ENCODE results near the gene RAD51B. TPM values are rescaled to one million over a fixed set of nuclear protein-coding genes. Genes with fewer than 3 reads are reported as not detected.

RAD51B gene
- total RNA-seq, 4 donors from 2014 or later = 5.0 to 31.8 (median 20.6) TPM

DNA sequence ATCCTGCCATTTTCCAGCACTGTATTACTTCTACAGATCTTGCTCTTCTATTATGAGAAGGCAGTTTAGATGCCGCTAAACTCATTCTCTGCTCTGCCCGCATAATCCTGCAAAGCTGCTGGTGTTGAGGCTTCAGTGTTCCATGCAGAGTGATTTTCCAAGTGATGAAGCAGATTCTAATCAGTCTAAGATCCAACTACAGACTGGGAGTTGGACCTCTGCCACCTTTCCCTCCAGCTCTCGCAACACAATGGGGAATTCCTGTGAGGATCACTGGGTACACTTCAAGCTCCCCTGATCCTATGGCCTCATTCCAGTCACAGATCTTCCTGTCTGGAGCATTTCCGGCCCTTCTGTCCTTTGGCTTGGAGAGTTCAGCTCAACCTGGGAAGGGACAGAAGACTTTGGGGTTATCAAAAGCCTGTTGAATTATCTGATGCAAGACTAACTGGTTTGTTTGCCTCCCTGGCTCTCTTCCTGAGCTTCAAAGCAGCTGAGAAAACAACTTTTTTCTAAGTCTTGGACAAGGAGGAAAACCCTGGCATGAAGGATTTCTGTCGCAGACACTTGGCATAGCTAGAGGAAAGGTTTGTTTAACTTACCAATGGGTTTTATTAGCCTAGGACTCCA lies 639.4 kb downstream of the RAD51B start:
- TF ChIP-seq CTCF (IDR thresholded peaks at IDR 0.05) = no peak
- no peak for TF ChIP-seq POLR2A (IDR thresholded peaks at IDR 0.05)
- TF ChIP-seq EP300 (IDR thresholded peaks at IDR 0.05; ENCODE audit: low read depth) = no peak
- peak in 1 of 3 donors; percentile 24 for TF ChIP-seq POLR2AphosphoS5 (IDR thresholded peaks at IDR 0.05)
- Histone ChIP-seq H3K4me3 (no peak overlapping the region), H3K36me3 (no peaks in the 10 kb centered on the region), H3K27ac (peak overlapping the region; percentile 45 to 75 (median 58)), H3K27me3 (no peaks in the 10 kb centered on the region), H3K4me1 (peaks cover 10 to 27% (median 14%) of the 10 kb centered on the region in 4 donors), H3K9me3 (peaks cover 3 to 7% of the 10 kb centered on the region in 2 donors)
- 29 to 52% methylated on average over 3 to 5 of the region's 5 CpGs for WGBS, 2 donors (ENCODE audit: low coverage in 1 of 2)
- in situ Hi-C loops (cut with MboI; ENCODE audit: low pct_ligation_motif_present in 1 of 4, low pct_unique_long_range_greater_than_20kb in 1 of 4, low sequenced_read_pairs in 3 of 4) (no loop called here), intact Hi-C loops (cut with DNase I; ENCODE audit: low total_unique reads) (no loop called here)
- peak; percentile 49 for DNase-seq

- H3K36me3 ChIP-seq = no peaks in the 10 kb centered on the region
- no peak for DNase-seq
- no peak overlapping the region for H3K4me3 ChIP-seq
- intact Hi-C loops (cut with DNase I; ENCODE audit: low total_unique reads) = no loop called here
- peaks cover 0 to 5% of the 10 kb centered on the region in 2 donors for H3K9me3 ChIP-seq
- peak overlapping the region; percentile 45 to 75 (median 58) for H3K27ac ChIP-seq
- H3K4me1 ChIP-seq = peaks cover 10 to 27% (median 14%) of the 10 kb centered on the region in 4 donors
- H3K27me3 ChIP-seq = no peaks in the 10 kb centered on the region
- WGBS, 2 donors (ENCODE audit: low coverage in 1 of 2) = 7 to 54% methylated on average over 3 to 5 of the region's 5 CpGs
- no peak for TF ChIP-seq POLR2A (IDR thresholded peaks at IDR 0.05)
- in situ Hi-C loops (cut with MboI; ENCODE audit: low pct_ligation_motif_present in 1 of 4, low pct_unique_long_range_greater_than_20kb in 1 of 4, low sequenced_read_pairs in 3 of 4) = no loop called here
Observed at GRCh38 chr14:68459480-68460136, 640.0 kb downstream of the RAD51B start.

DNA sequence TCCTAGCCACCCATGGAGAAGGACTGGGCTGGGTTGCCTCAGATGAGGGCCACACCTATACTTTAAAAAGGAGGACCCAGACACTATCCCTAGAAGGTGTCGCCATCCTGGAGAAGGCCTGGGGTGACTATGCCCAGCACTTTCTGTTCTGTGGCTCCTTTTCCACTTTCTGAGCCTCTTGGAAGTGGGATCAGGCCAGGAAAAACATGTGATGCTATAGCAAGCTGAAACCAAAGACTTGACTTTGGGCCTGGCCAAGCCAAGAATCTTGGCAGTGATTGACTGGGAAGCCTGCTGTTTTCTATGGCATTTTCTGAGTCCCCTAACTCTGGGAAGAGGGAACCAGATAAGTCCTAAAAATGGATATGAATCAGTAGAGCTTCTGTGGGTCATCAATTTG lies 641.0 kb downstream of the RAD51B start:
- intact Hi-C loops (cut with DNase I; ENCODE audit: low total_unique reads) = no loop called here
- WGBS, 2 donors (ENCODE audit: low coverage in 1 of 2) = 100% methylated on average over 1 of the region's 1 CpG; no CpG with 5 or more reads in 1 of the 2 donors
- no peak overlapping the region for H3K4me3 ChIP-seq
- H3K9me3 ChIP-seq = no peaks in the 10 kb centered on the region
- DNase-seq = no peak
- no peaks in the 10 kb centered on the region for H3K27me3 ChIP-seq
- H3K27ac ChIP-seq = peak overlapping the region in 3 of 4 donors; percentile 2 to 75 (median 61)
- in situ Hi-C loops (cut with MboI; ENCODE audit: low pct_ligation_motif_present in 1 of 4, low pct_unique_long_range_greater_than_20kb in 1 of 4, low sequenced_read_pairs in 3 of 4) = no loop called here
- TF ChIP-seq POLR2A (IDR thresholded peaks at IDR 0.05) (no peak), POLR2AphosphoS5 (IDR thresholded peaks at IDR 0.05) (no peak), EP300 (IDR thresholded peaks at IDR 0.05; ENCODE audit: low read depth) (no peak), CTCF (IDR thresholded peaks at IDR 0.05) (no peak)
- no peaks in the 10 kb centered on the region for H3K36me3 ChIP-seq
- H3K4me1 ChIP-seq = peaks cover 10 to 27% (median 14%) of the 10 kb centered on the region in 4 donors

- intact Hi-C loops (cut with DNase I; ENCODE audit: low total_unique reads) (no loop called here), in situ Hi-C loops (cut with MboI; ENCODE audit: low pct_ligation_motif_present in 1 of 4, low pct_unique_long_range_greater_than_20kb in 1 of 4, low sequenced_read_pairs in 3 of 4) (no loop called here)
- H3K27me3 ChIP-seq = no peaks in the 10 kb centered on the region
- no peaks in the 10 kb centered on the region for H3K36me3 ChIP-seq
- H3K27ac ChIP-seq = peak overlapping the region in 2 of 4 donors; percentile 2 to 75
- H3K4me1 ChIP-seq = peaks cover 10 to 27% (median 14%) of the 10 kb centered on the region in 4 donors
- no peaks in the 10 kb centered on the region for H3K9me3 ChIP-seq
- WGBS, 2 donors (ENCODE audit: low coverage in 1 of 2) = 50 to 96% methylated on average over 2 to 4 of the region's 4 CpGs
- no peak overlapping the region for H3K4me3 ChIP-seq
- no peak for DNase-seq
- no peak for TF ChIP-seq CTCF (IDR thresholded peaks at IDR 0.05)
- no peak for TF ChIP-seq POLR2A (IDR thresholded peaks at IDR 0.05)
- no peak for TF ChIP-seq POLR2AphosphoS5 (IDR thresholded peaks at IDR 0.05)
- no peak for TF ChIP-seq EP300 (IDR thresholded peaks at IDR 0.05; ENCODE audit: low read depth)
Observed at GRCh38 chr14:68461086-68461485, 641.5 kb downstream of the RAD51B start.
